Mammary epithelial cell (primary cell): Measurements from ENCODE around the gene DTNB.

Source experiments
- CTCF ChIP-seq, 2 donors: IDR thresholded peaks in 1 of 2; conservative IDR thresholded peaks in 1 of 2; 2 replicates each; pipeline ENCODE4 v1.5.1; 2011 to 2012; ENCODE audit warnings: inconsistent platforms in 2 of 2, low read length in 2 of 2, mild to moderate bottlenecking in 2 of 2, control low read depth in 1 of 2, low read depth in 1 of 2; ENCODE audit not compliant: insufficient read depth in 1 of 2; ENCODE audit errors: extremely low read depth in 1 of 2
- EZH2 ChIP-seq: IDR thresholded peaks from 2 replicates; pipeline ENCODE4 v1.6.1; 2012; ENCODE audit warnings: low read length, inconsistent platforms, borderline replicate concordance

- TF ChIP-seq EZH2, result no peak
- TF ChIP-seq CTCF (conservative IDR thresholded peaks at IDR 0.05 in 1 of 2, IDR thresholded peaks at IDR 0.05 in 1 of 2; ENCODE audit: extremely low read depth in 1 of 2, insufficient read depth in 1 of 2, low read depth in 1 of 2, low read length in 2 of 2), result no peak
Measured at GRCh38 chr2:25517701-25518100, 155.7 kb downstream of the DTNB start.
